Nephron (organoid): Measurements from ENCODE around the gene SMTNL1.
A peak's percentile ranks its signal among the peaks of the same experiment; 100 is the strongest.

Experiments
- H3K27ac Mint-ChIP-seq, 3 experiments: 2 replicates each; pipeline ENCODE4 v1.8.0; 2020; ENCODE audit warnings: mixed read lengths in 3 of 3, mild to moderate bottlenecking in 2 of 3, moderate library complexity in 1 of 3
- H3K27me3 Mint-ChIP-seq: 2 replicates; pipeline ENCODE4 v1.8.0; 2021; ENCODE audit warnings: low read depth, mild to moderate bottlenecking, moderate library complexity, mixed read lengths
- H3K36me3 Mint-ChIP-seq: 2 replicates; pipeline ENCODE4 v1.8.0; 2020; ENCODE audit warnings: low read depth, mixed read lengths
- H3K4me1 Mint-ChIP-seq: 2 replicates; pipeline ENCODE4 v1.8.0; 2020; ENCODE audit warnings: mixed read lengths
- H3K4me3 Mint-ChIP-seq, 3 experiments: 2 replicates each; pipeline ENCODE4 v1.8.0; 2020; ENCODE audit warnings: mild to moderate bottlenecking in 3 of 3, mixed read lengths in 3 of 3, moderate library complexity in 2 of 3
- H3K9me3 Mint-ChIP-seq: 2 replicates; pipeline ENCODE4 v1.8.0; 2020; ENCODE audit warnings: mixed read lengths
- CTCF ChIP-seq, 3 experiments: fragments of 200-600 bp; sonication (generic); IDR thresholded peaks; one replicate each; pipeline ENCODE4 v1.5.0; 2021; ENCODE audit warnings: antibody characterized with exemption in 3 of 3; ENCODE audit not compliant: unreplicated experiment in 3 of 3

The SMTNL1 gene

GRCh38 chr11:57574061-57574460 is 36.7 kb downstream of the SMTNL1 start:
- Mint-ChIP-seq H3K4me1 (peaks cover 5% of the 10 kb centered on the region), H3K4me3 (no peak overlapping the region), H3K27me3 (peaks cover 3% of the 10 kb centered on the region), H3K9me3 (no peaks in the 10 kb centered on the region), H3K36me3 (no peaks in the 10 kb centered on the region), H3K27ac (no peak overlapping the region)
- TF ChIP-seq CTCF (IDR thresholded peaks at IDR 0.05; ENCODE audit: unreplicated experiment in 3 of 3) = no peak

GRCh38 chr11:57584341-57584740 is 46.9 kb downstream of the SMTNL1 start:
- Mint-ChIP-seq H3K9me3 (no peaks in the 10 kb centered on the region), H3K36me3 (no peaks in the 10 kb centered on the region), H3K4me1 (peaks cover 10% of the 10 kb centered on the region), H3K27me3 (no peaks in the 10 kb centered on the region), H3K27ac (peak overlapping the region in 1 of 3 experiments; percentile 60), H3K4me3 (no peak overlapping the region)
- no peak for TF ChIP-seq CTCF (IDR thresholded peaks at IDR 0.05; ENCODE audit: unreplicated experiment in 3 of 3)

GRCh38 chr11:57585301-57585700 is 47.9 kb downstream of the SMTNL1 start:
- Mint-ChIP-seq H3K36me3 (no peaks in the 10 kb centered on the region), H3K4me3 (no peak overlapping the region), H3K27ac (no peak overlapping the region), H3K4me1 (peaks cover 10% of the 10 kb centered on the region), H3K9me3 (no peaks in the 10 kb centered on the region), H3K27me3 (no peaks in the 10 kb centered on the region)
- TF ChIP-seq CTCF (IDR thresholded peaks at IDR 0.05; ENCODE audit: unreplicated experiment in 3 of 3) = no peak

GRCh38 chr11:57586711-57587245 is 49.4 kb downstream of the SMTNL1 start:
- peaks cover 10% of the 10 kb centered on the region for H3K4me1 Mint-ChIP-seq
- H3K36me3 Mint-ChIP-seq = no peaks in the 10 kb centered on the region
- no peaks in the 10 kb centered on the region for H3K9me3 Mint-ChIP-seq
- H3K4me3 Mint-ChIP-seq = no peak overlapping the region
- no peaks in the 10 kb centered on the region for H3K27me3 Mint-ChIP-seq
- no peak overlapping the region for H3K27ac Mint-ChIP-seq
- TF ChIP-seq CTCF (IDR thresholded peaks at IDR 0.05; ENCODE audit: unreplicated experiment in 3 of 3) = no peak

GRCh38 chr11:57588046-57588710 is 50.8 kb downstream of the SMTNL1 start:
- Mint-ChIP-seq H3K4me3 (no peak overlapping the region), H3K27ac (no peak overlapping the region), H3K36me3 (no peaks in the 10 kb centered on the region), H3K27me3 (no peaks in the 10 kb centered on the region), H3K9me3 (no peaks in the 10 kb centered on the region), H3K4me1 (peaks cover 10% of the 10 kb centered on the region)
- no peak for TF ChIP-seq CTCF (IDR thresholded peaks at IDR 0.05; ENCODE audit: unreplicated experiment in 3 of 3)
